Testis (tissue), 3 donors: Measurements from ENCODE around the gene GSC. TPM values are rescaled to one million over a fixed set of nuclear protein-coding genes. Genes with fewer than 3 reads are reported as not detected.

Experiments
- DNase-seq: peaks from one replicate; pipeline ENCODE4 v3.0.0-alpha.2; 2019
- H3K27ac ChIP-seq, 2 donors: fragments of 200-600 bp; sonication (generic); one replicate each; pipeline ENCODE4 v1.5.1; 2019
- H3K27me3 ChIP-seq: fragments of 200-600 bp; sonication (generic); one replicate; pipeline ENCODE4 v1.5.1; 2019
- H3K36me3 ChIP-seq: fragments of 200-600 bp; sonication (generic); one replicate; pipeline ENCODE4 v1.5.1; 2017; ENCODE audit warnings: low read depth; ENCODE audit errors: missing control alignments
- H3K4me1 ChIP-seq: fragments of 200-600 bp; sonication (generic); one replicate; pipeline ENCODE4 v1.5.1; 2019
- H3K4me3 ChIP-seq, 2 donors: fragments of 200-600 bp; sonication (generic); one replicate each; pipeline ENCODE4 v1.5.1; 2017 to 2019
- H3K9me3 ChIP-seq: fragments of 200-600 bp; sonication (generic); one replicate; pipeline ENCODE4 v1.5.1; 2017
- POLR2A ChIP-seq: fragments of 450-650 bp; IDR thresholded peaks from one replicate; pipeline ENCODE4 v1.6.1; 2017; ENCODE audit warnings: antibody characterized with exemption, mild to moderate bottlenecking, moderate library complexity
- WGBS, 2 donors: methylation state at CpG; one replicate each; pipeline ENCODE4 v1.1.5; 2018; 5-methylcytosine and 5-hydroxymethylcytosine counted together
- intact Hi-C: fragments of 100-400 bp; cut with DNase I; formaldehyde crosslinking; loops from one replicate; pipeline ENCODE4 v1.15.1; 2023; ENCODE audit warnings: low total_unique reads
- polyA plus RNA-seq: library from polyadenylated mRNA; stranded (reverse); fragments of 350-450 nt; fragmentation: Illumina TruSeq; extraction: RNeasy Lipid Tissue Mini Kit (QIAGEN cat#74804); gene quantifications from one replicate; pipeline ENCODE4 v1.2.3, GENCODE V29; 2014; ENCODE audit warnings: low read depth, low replicate concordance; ENCODE audit not compliant: insufficient read depth
- total RNA-seq, 2 donors: library from RNA; depleted of rRNA; stranded (reverse); fragments of >200 nt; gene quantifications; one replicate each; pipeline ENCODE4 v1.2.3, GENCODE V29; 2016
- TF ChIP-seq, protein P1 (sequence below), 3 experiments: fragments of 450-650 bp in 2 of 3; fragments of 200-600 bp in 1 of 3; sonication (generic) in 1 of 3; IDR thresholded peaks; one replicate each; pipeline ENCODE4 v1.5.1; 2016 to 2019; ENCODE audit warnings: antibody characterized with exemption in 3 of 3, mild to moderate bottlenecking in 2 of 3, moderate library complexity in 1 of 3

The GSC gene
- total and polyA plus RNA-seq, 3 donors from 2014 or later, result 0.51 to 2.0 (median 2.0) TPM

- Histone ChIP-seq H3K27me3 (no peaks in the 10 kb centered on the region), H3K27ac (no peak overlapping the region), H3K36me3 (no peaks in the 10 kb centered on the region), H3K4me3 (no peak overlapping the region), H3K4me1 (no peaks in the 10 kb centered on the region), H3K9me3 (no peaks in the 10 kb centered on the region)
- TF ChIP-seq POLR2A, result no peak
- TF ChIP-seq, protein P1, sequence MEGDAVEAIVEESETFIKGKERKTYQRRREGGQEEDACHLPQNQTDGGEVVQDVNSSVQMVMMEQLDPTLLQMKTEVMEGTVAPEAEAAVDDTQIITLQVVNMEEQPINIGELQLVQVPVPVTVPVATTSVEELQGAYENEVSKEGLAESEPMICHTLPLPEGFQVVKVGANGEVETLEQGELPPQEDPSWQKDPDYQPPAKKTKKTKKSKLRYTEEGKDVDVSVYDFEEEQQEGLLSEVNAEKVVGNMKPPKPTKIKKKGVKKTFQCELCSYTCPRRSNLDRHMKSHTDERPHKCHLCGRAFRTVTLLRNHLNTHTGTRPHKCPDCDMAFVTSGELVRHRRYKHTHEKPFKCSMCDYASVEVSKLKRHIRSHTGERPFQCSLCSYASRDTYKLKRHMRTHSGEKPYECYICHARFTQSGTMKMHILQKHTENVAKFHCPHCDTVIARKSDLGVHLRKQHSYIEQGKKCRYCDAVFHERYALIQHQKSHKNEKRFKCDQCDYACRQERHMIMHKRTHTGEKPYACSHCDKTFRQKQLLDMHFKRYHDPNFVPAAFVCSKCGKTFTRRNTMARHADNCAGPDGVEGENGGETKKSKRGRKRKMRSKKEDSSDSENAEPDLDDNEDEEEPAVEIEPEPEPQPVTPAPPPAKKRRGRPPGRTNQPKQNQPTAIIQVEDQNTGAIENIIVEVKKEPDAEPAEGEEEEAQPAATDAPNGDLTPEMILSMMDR (IDR thresholded peaks at IDR 0.05), result no peak
- intact Hi-C loops, result no loop called here
- 90 to 93% methylated on average over 7 of the region's 7 CpGs for WGBS, 2 donors
- no peak for DNase-seq
Measured at GRCh38 chr14:94793901-94794300, 24.0 kb upstream of the GSC start.

DNA sequence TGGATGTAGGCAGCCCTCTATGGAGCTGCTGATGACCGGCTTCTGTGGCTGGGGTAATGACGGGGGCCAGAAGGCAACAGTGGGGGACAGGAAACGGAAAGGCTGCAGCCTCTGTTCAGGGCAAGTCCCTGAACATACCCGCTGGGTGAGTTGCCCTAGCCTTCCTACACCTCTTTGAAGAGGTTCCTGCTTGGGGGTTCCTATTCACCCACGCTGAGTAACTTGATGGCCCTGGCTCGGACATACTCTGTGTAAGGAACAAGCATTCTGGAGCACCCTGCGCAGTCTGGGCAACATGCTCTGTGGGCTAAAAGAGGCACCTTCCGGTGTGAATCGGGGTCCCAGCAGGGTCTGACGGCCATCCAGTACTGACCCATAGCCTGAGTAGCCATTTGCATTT is 17.7 kb upstream of the GSC start:
- Histone ChIP-seq H3K27me3 (no peaks in the 10 kb centered on the region), H3K9me3 (no peaks in the 10 kb centered on the region), H3K36me3 (no peaks in the 10 kb centered on the region), H3K4me1 (no peaks in the 10 kb centered on the region), H3K27ac (no peak overlapping the region), H3K4me3 (no peak overlapping the region)
- intact Hi-C loops, result no loop called here
- TF ChIP-seq, protein P1 (IDR thresholded peaks at IDR 0.05), result no peak
- TF ChIP-seq POLR2A, result no peak
- DNase-seq, result no peak
- 86 to 88% methylated on average over 5 to 10 of the region's 10 CpGs for WGBS, 2 donors

- H3K27me3 ChIP-seq, result no peaks in the 10 kb centered on the region
- no peak overlapping the region for H3K4me3 ChIP-seq
- no peak overlapping the region for H3K27ac ChIP-seq
- no peaks in the 10 kb centered on the region for H3K4me1 ChIP-seq
- DNase-seq, result no peak
- no peaks in the 10 kb centered on the region for H3K36me3 ChIP-seq
- no peaks in the 10 kb centered on the region for H3K9me3 ChIP-seq
- intact Hi-C loops, result no loop called here
- no peak for TF ChIP-seq POLR2A
- TF ChIP-seq, protein P1 (IDR thresholded peaks at IDR 0.05), result no peak
- 58% methylated on average over 5 of the region's 5 CpGs for whole genome bisulfite sequencing, 2 donors
Measured at GRCh38 chr14:94787092-94787491, 17.2 kb upstream of the GSC start.

DNA sequence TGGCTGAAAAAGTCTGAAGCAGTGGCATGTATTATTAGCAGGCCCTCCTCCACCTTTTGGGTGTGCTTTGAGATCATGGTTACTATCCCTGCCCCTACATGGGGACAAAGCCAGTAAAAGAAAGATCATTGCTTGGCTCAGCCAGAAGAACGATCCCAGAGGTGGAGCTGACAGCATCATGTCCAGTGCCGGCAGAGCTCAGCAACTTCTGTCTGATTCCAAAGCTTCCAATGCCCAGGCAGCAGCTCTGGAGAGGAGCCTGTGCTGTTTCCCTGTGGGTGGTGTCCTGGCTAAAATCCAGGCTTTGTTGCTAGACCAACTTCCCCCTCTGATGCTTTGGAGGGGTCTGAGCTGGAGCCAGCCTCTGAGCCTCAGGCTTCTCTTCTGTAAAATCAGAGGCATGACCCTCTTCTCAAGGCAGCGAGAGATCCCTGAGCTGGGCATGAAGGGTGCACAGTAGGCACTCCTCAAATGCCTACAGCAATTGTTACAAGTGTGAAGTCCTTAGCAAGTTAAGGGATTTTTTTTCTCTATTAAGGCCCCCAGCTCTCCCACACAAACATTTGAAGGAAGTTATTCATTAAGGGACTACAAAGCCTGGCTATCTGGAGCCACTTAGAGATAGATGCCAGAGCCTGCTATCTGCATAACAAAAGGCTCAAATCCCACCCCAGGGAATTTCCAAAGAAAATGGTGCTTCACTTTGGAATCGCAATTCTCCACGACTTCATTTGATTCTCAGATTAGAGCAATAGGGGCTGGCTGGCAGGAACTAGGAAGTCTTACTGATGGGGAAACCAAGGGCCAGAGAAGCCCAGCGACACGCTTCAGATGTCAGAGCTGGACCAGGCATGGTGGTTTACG is 10.9 kb upstream of the GSC start:
- no peak for DNase-seq
- Histone ChIP-seq H3K36me3 (no peaks in the 10 kb centered on the region), H3K27ac (no peak overlapping the region), H3K4me3 (no peak overlapping the region), H3K27me3 (no peaks in the 10 kb centered on the region), H3K9me3 (no peaks in the 10 kb centered on the region), H3K4me1 (no peaks in the 10 kb centered on the region)
- intact Hi-C loops, result no loop called here
- WGBS, 2 donors, result 76 to 79% methylated on average over 8 of the region's 8 CpGs
- TF ChIP-seq POLR2A, result no peak
- TF ChIP-seq, protein P1 (IDR thresholded peaks at IDR 0.05), result no peak

DNA sequence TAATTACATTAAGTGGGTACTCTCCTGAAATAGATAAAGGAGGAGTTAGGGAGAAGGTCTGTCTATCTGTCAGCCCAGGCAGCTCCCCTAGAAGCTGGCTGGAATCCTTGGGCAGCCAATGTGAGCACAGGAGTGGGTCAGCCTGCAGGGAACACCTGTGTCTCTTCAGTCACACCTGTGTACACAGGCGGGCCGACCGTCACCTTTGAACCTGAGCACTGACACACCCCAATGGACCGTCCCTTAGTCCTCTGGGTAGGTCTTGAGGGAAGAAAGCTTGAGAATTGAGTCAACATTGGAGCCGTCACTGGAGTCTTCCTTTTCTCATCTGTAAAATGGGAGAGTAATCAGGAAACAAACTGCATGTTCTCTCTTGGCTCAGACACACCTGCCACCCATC is 9.8 kb upstream of the GSC start:
- Histone ChIP-seq H3K27me3 (peaks cover 2% of the 10 kb centered on the region), H3K36me3 (no peaks in the 10 kb centered on the region), H3K9me3 (no peaks in the 10 kb centered on the region), H3K27ac (no peak overlapping the region), H3K4me1 (no peaks in the 10 kb centered on the region), H3K4me3 (no peak overlapping the region)
- intact Hi-C loops, result no loop called here
- DNase-seq, result no peak
- TF ChIP-seq, protein P1 (IDR thresholded peaks at IDR 0.05), result no peak
- no peak for TF ChIP-seq POLR2A
- WGBS, 2 donors, result 90 to 94% methylated on average over 4 to 5 of the region's 5 CpGs
